Endothelial cell of umbilical vein (primary cell): ENCODE data around the gene ATP13A3. TPM values are rescaled to one million over a fixed set of nuclear protein-coding genes. Genes with fewer than 3 reads are reported as not detected.

Experiments used
- BruUV-seq: library from RNA; stranded (reverse); fragments of 400-500 nt; replicated peaks from 2 replicates; lab custom pipeline; 2021; lab: Mats Ljungman, UMichigan
- CTCF ChIA-PET: fragments of 300-600, 350-600 bp; sonication (Branson Sonifier 250); formaldehyde crosslinking; loops from one replicate; lab custom pipeline; 2021; ENCODE audit warnings: antibody characterized with exemption, inconsistent platforms; lab: Charles Lee
- POLR2A ChIA-PET: fragments of 300-600, 350-600 bp; sonication (Branson Sonifier 250); formaldehyde crosslinking; loops from one replicate; lab custom pipeline; 2021; ENCODE audit warnings: antibody characterized with exemption, inconsistent platforms; lab: Charles Lee
- DNase-seq: peaks from one replicate; pipeline ENCODE4 v3.0.0-alpha.2; 2011; ENCODE audit warnings: low read depth, low spot score
- FAIRE-seq: peaks from 2 replicates; lab custom pipeline; 2011; peaks lifted over from hg19 to GRCh38; lab: Jason Lieb, UNC
- H2AFZ ChIP-seq: 2 replicates; pipeline ENCODE4 v1.6.0; 2012; ENCODE audit warnings: low read depth, low read length, control low read depth, inconsistent platforms
- H3K27ac ChIP-seq: 2 replicates; pipeline ENCODE4 v1.5.1; 2011; ENCODE audit warnings: low read depth, mild to moderate bottlenecking, control low read depth, low read length, moderate library complexity; ENCODE audit not compliant: insufficient read depth
- H3K27me3 ChIP-seq, 2 experiments: 2 replicates each; pipeline versions ENCODE4 v1.6.0 to v1.6.1; 2011; ENCODE audit warnings: low read length in 2 of 2, mixed read lengths in 1 of 2; ENCODE audit not compliant: control insufficient read depth in 2 of 2, insufficient read depth in 2 of 2
- H3K36me3 ChIP-seq, 2 experiments: 2 replicates in 1 of 2; 3 replicates in 1 of 2; pipeline ENCODE4 v1.5.1; 2011; ENCODE audit warnings: low read length in 2 of 2, mild to moderate bottlenecking in 1 of 2, moderate library complexity in 1 of 2; ENCODE audit not compliant: control insufficient read depth in 2 of 2, insufficient read depth in 2 of 2; ENCODE audit errors: extremely low read depth in 1 of 2
- H3K4me1 ChIP-seq: 3 replicates; pipeline ENCODE4 v1.5.1; 2011; ENCODE audit warnings: mild to moderate bottlenecking, low read length; ENCODE audit not compliant: control insufficient read depth, insufficient read depth; ENCODE audit errors: extremely low read depth
- H3K4me2 ChIP-seq: 2 replicates; pipeline ENCODE4 v1.6.1; 2011; ENCODE audit warnings: low read length, control low read depth, mixed read lengths; ENCODE audit not compliant: insufficient read depth
- H3K4me3 ChIP-seq, 3 experiments: fragments of 200-600 bp in 1 of 3; sonication (generic), shearing (Covaris generic) in 1 of 3; replicated peaks in 1 of 3; 2 replicates each; pipeline ENCODE4 v1.5.1; 2011 to 2016; ENCODE audit warnings: control low read depth in 3 of 3, low read length in 3 of 3, mild to moderate bottlenecking in 2 of 3, inconsistent platforms in 1 of 3, low read depth in 1 of 3, moderate library complexity in 1 of 3; ENCODE audit not compliant: insufficient read depth in 1 of 3
- H3K79me2 ChIP-seq: 2 replicates; pipeline ENCODE4 v1.6.0; 2012; ENCODE audit warnings: low read length, inconsistent platforms; ENCODE audit not compliant: control insufficient read depth, insufficient read depth
- H3K9ac ChIP-seq: replicated peaks from 2 replicates; pipeline ENCODE3; 2011; ENCODE audit warnings: low read length, control low read depth; ENCODE audit not compliant: insufficient read depth; ENCODE audit errors: extremely low read depth
- H3K9me1 ChIP-seq: replicated peaks from 3 replicates; pipeline ENCODE4 v1.6.0; 2011; ENCODE audit warnings: mild to moderate bottlenecking, low read length; ENCODE audit not compliant: control insufficient read depth, insufficient read depth; ENCODE audit errors: extremely low read depth
- H3K9me3 ChIP-seq: replicated peaks from 2 replicates; pipeline ENCODE4 v1.5.1; 2012; ENCODE audit warnings: low read length, inconsistent platforms; ENCODE audit not compliant: control insufficient read depth, insufficient read depth
- H4K20me1 ChIP-seq: replicated peaks from 2 replicates; pipeline ENCODE3; 2011; ENCODE audit warnings: mild to moderate bottlenecking, low read length; ENCODE audit not compliant: control insufficient read depth, insufficient read depth; ENCODE audit errors: extremely low read depth
- EZH2 ChIP-seq: IDR thresholded peaks from 2 replicates; pipeline ENCODE4 v1.6.1; 2012; ENCODE audit warnings: borderline replicate concordance, low read depth, mild to moderate bottlenecking, moderate library complexity, low read length, inconsistent platforms; ENCODE audit not compliant: severe bottlenecking
- FOS ChIP-seq: IDR thresholded peaks from 2 replicates; pipeline ENCODE4 v1.6.1; 2011; ENCODE audit warnings: mild to moderate bottlenecking, low read length, moderate library complexity, borderline replicate concordance; ENCODE audit not compliant: insufficient read depth
- GATA2 ChIP-seq: IDR thresholded peaks from 2 replicates; pipeline ENCODE4 v1.7.0; 2011; ENCODE audit warnings: low read depth, mild to moderate bottlenecking, moderate library complexity, mixed read lengths, low read length; ENCODE audit not compliant: insufficient read length, insufficient read depth
- JUN ChIP-seq: IDR thresholded peaks from 2 replicates; pipeline ENCODE4 v1.6.1; 2011; ENCODE audit warnings: borderline replicate concordance, low read depth; ENCODE audit not compliant: insufficient read length, insufficient read depth
- MYC ChIP-seq: IDR thresholded peaks from one replicate; pipeline ENCODE4 v1.6.1; 2011; ENCODE audit warnings: mild to moderate bottlenecking, low read depth, low read length
- POLR2A ChIP-seq: IDR thresholded peaks from 2 replicates; pipeline ENCODE4 v1.6.1; 2012; ENCODE audit warnings: low read depth, mild to moderate bottlenecking, control low read depth, low read length
- POLR2AphosphoS5 ChIP-seq: IDR thresholded peaks from 2 replicates; pipeline ENCODE4 v1.6.1; 2012; ENCODE audit warnings: low read depth, mild to moderate bottlenecking, control low read depth, low read length, moderate library complexity; ENCODE audit not compliant: insufficient read depth
- dilution Hi-C: fragments of 300-500 bp; cut with MboI; formaldehyde crosslinking; loops from one replicate; pipeline ENCODE4 v1.15.0; 2019; ENCODE audit warnings: low sequenced_read_pairs; ENCODE audit not compliant: extremely low pct_ligation_motif_present
- intact Hi-C: fragments of 100-400 bp; cut with micrococcal nuclease; formaldehyde crosslinking; loops from one replicate; pipeline ENCODE4 v1.10.0; 2022
- polyA plus RNA-seq, 4 experiments: library from polyadenylated mRNA; depleted of rRNA in 3 of 4; stranded (reverse) in 3 of 4; unstranded in 1 of 4; fragments of >200 nt; gene quantifications; 2 replicates each; pipeline versions ENCODE4 v1.2.1 to v1.2.3, GENCODE V29; 2011 to 2012; ENCODE audit warnings: missing spikeins in 1 of 4
- total RNA-seq: library from RNA; stranded (reverse); gene quantifications from 2 replicates; pipeline ENCODE4 v1.2.3, GENCODE V29; 2021
- TF ChIP-seq, protein P1 (sequence below): IDR thresholded peaks from 2 replicates; pipeline ENCODE4 v1.6.1; 2011; ENCODE audit not compliant: insufficient read depth, insufficient read length
- TF ChIP-seq, protein P2 (sequence below), 2 donors: IDR thresholded peaks; 1 replicate in 1 of 2; 2 replicates in 1 of 2; pipeline ENCODE4 v1.5.1; 2011; ENCODE audit warnings: low read length in 2 of 2, mild to moderate bottlenecking in 2 of 2, moderate library complexity in 2 of 2, control low read depth in 1 of 2, inconsistent platforms in 1 of 2, low read depth in 1 of 2; ENCODE audit not compliant: insufficient read depth in 1 of 2; ENCODE audit errors: extremely low read depth in 1 of 2

Gene ATP13A3
- total and polyA plus RNA-seq, 2 donors (not counting 3 experiments of a cell fraction or from before 2014, with no cell fraction given) = 12.0 to 59.0 TPM

DNA sequence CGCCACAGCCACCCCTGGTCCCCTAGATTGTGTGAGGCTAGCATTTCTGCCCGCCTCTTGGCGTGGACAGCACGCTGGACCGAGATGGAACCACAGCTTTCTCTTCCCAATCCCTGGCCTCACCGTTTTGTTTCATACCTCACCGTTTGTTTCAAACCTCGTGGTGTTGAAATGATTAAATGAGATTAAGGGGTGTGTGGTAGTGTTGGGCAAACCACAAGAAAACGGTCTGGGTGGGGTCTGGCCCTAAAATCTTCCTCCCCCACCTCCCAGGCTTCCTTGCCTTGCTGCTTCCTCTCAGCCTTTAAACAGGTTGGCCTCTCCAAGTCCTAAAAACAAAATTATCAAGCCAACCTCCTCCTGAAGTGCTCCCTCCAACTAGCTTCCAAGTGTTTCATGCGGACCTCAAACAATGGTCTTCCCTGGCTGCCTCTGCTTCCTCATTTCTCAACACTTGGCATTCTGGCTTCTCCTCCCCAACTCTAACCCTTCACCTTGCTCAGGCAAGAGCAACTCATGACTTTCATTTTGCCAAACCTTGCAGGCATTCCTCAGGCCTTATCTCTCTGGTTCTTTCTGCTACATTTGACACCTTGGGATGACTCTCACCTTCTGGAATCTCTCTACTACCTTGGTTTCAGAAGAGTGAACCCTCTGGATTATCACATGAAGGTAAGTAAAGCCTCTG is 1.4 kb upstream of the ATP13A3 start:
- dilution Hi-C loops (no loop called here), intact Hi-C loops (no loop called here)
- FAIRE-seq (no peak), DNase-seq (no peak)
- no peaks in the 10 kb centered on the region for H4K20me1 ChIP-seq
- POLR2A ChIA-PET = no interaction called here
- no peak overlapping the region for H3K27ac ChIP-seq
- H3K4me2 ChIP-seq = no peak overlapping the region
- no peaks in the 10 kb centered on the region for H3K27me3 ChIP-seq
- CTCF ChIA-PET = interaction anchor here (0.7 to 3.8 kb wide), 4 partner anchors 16 to 106 kb away, joined by 4 to 13 read pairs (median 4); no protein-coding TSS in a partner anchor
- no peaks in the 10 kb centered on the region for H3K36me3 ChIP-seq
- H3K9me3 ChIP-seq = no peaks in the 10 kb centered on the region
- no peak overlapping the region for H2AFZ ChIP-seq
- no peak overlapping the region for H3K9ac ChIP-seq
- peaks cover 31% of the 10 kb centered on the region for H3K79me2 ChIP-seq
- peaks cover 28% of the 10 kb centered on the region for H3K4me1 ChIP-seq
- TF ChIP-seq POLR2AphosphoS5 = no peak
- TF ChIP-seq, protein P1, sequence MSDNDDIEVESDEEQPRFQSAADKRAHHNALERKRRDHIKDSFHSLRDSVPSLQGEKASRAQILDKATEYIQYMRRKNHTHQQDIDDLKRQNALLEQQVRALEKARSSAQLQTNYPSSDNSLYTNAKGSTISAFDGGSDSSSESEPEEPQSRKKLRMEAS = no peak
- TF ChIP-seq POLR2A = no peak
- TF ChIP-seq, protein P2, sequence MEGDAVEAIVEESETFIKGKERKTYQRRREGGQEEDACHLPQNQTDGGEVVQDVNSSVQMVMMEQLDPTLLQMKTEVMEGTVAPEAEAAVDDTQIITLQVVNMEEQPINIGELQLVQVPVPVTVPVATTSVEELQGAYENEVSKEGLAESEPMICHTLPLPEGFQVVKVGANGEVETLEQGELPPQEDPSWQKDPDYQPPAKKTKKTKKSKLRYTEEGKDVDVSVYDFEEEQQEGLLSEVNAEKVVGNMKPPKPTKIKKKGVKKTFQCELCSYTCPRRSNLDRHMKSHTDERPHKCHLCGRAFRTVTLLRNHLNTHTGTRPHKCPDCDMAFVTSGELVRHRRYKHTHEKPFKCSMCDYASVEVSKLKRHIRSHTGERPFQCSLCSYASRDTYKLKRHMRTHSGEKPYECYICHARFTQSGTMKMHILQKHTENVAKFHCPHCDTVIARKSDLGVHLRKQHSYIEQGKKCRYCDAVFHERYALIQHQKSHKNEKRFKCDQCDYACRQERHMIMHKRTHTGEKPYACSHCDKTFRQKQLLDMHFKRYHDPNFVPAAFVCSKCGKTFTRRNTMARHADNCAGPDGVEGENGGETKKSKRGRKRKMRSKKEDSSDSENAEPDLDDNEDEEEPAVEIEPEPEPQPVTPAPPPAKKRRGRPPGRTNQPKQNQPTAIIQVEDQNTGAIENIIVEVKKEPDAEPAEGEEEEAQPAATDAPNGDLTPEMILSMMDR (IDR thresholded peaks at IDR 0.05; ENCODE audit: extremely low read depth in 1 of 2, insufficient read depth in 1 of 2, low read depth in 1 of 2, low read length in 2 of 2) = no peak
- TF ChIP-seq FOS = no peak
- TF ChIP-seq EZH2 = no peak
- no peak for TF ChIP-seq JUN
- TF ChIP-seq GATA2 = no peak
- TF ChIP-seq MYC = no peak
- no peaks in the 10 kb centered on the region for H3K9me1 ChIP-seq
- no TSS peak for BruUV-seq
- no peak overlapping the region for H3K4me3 ChIP-seq
